Fibroblast of peridontal ligament (primary cell): Measurements from ENCODE around the gene PTGR1.
A peak's percentile ranks its signal among the peaks of the same experiment; 100 is the strongest.
"Not testable (repeated sequence)": the region's sequence is repeated elsewhere in the genome, so short reads cannot be mapped to it uniquely, and the experiment has no call there.

Source experiments
- DNase-seq: peaks from one replicate; pipeline ENCODE4 v3.0.0-alpha.2; 2010; ENCODE audit errors: extremely low read depth

The PTGR1 gene

GRCh38 chr9:111613436-111614040 lies 14.1 kb upstream of the PTGR1 start:
- no peak for DNase-seq

- DNase-seq, result no peak
Measured at GRCh38 chr9:111610845-111611244, 11.4 kb upstream of the PTGR1 start.

GRCh38 chr9:111610149-111610548 lies 10.7 kb upstream of the PTGR1 start:
- no peak for DNase-seq

- no peak for DNase-seq
Measured at GRCh38 chr9:111605041-111605559, 5.7 kb upstream of the PTGR1 start.

GRCh38 chr9:111604054-111604615 lies 4.7 kb upstream of the PTGR1 start:
- DNase-seq, result no peak

- no peak for DNase-seq
Measured at GRCh38 chr9:111603041-111603440, 3.6 kb upstream of the PTGR1 start.

GRCh38 chr9:111601237-111602018 lies 2.0 kb upstream of the PTGR1 start:
- DNase-seq, result peak; percentile 75

GRCh38 chr9:111599955-111600343 lies 502 bp upstream of the PTGR1 start:
- no peak for DNase-seq

- DNase-seq, result peak; percentile 49
Measured at GRCh38 chr9:111598733-111599091, 735 bp downstream of the PTGR1 start.

GRCh38 chr9:111597852-111598732 lies 1.4 kb downstream of the PTGR1 start:
- peak; percentile 71 for DNase-seq

GRCh38 chr9:111588846-111589245 lies 10.6 kb downstream of the PTGR1 start:
- DNase-seq, result peak; percentile 46

- no peak for DNase-seq
Measured at GRCh38 chr9:111586378-111586777, 13.1 kb downstream of the PTGR1 start.

- peak; percentile 45 for DNase-seq
Measured at GRCh38 chr9:111582888-111583287, 16.6 kb downstream of the PTGR1 start.

GRCh38 chr9:111572950-111573604 lies 26.4 kb downstream of the PTGR1 start:
- peak; percentile 99 for DNase-seq

GRCh38 chr9:111568127-111568526 lies 31.3 kb downstream of the PTGR1 start:
- DNase-seq, result not testable (repeated sequence)

GRCh38 chr9:111566234-111566633 lies 33.2 kb downstream of the PTGR1 start:
- peak; percentile 41 for DNase-seq

- no peak for DNase-seq
Measured at GRCh38 chr9:111561165-111561719, 38.2 kb downstream of the PTGR1 start.

GRCh38 chr9:111559000-111559610 lies 40.3 kb downstream of the PTGR1 start:
- DNase-seq, result peak; percentile 41

- DNase-seq, result not testable (repeated sequence)
Measured at GRCh38 chr9:111555425-111555824, 44.0 kb downstream of the PTGR1 start.

GRCh38 chr9:111548623-111549022 lies 50.8 kb downstream of the PTGR1 start:
- no peak for DNase-seq
